Hematopoietic multipotent progenitor cell treated with erythropoietin and hydrocortisone succinate and interleukin-3 and kit ligand, for 15 days (in vitro differentiated cells): Measurements from ENCODE around the gene RTL9.
"Not testable (repeated sequence)": the region's sequence is repeated elsewhere in the genome, so short reads cannot be mapped to it uniquely, and the experiment has no call there.

Source experiments
- DNase-seq: peaks from one replicate; pipeline ENCODE4 v3.0.0-alpha.2; 2015; ENCODE audit warnings: low spot score

The RTL9 gene

GRCh38 chrX:110358548-110358947, at the start of gene RTL9:
Gene RTL9, plus strand, starts transcription at chrX:110358848. Its CDS starts 91,770 bp downstream, at chrX:110450618.
- no peak for DNase-seq

GRCh38 chrX:110310000-110310790, 48.5 kb upstream of the RTL9 start:
- DNase-seq, result no peak

- DNase-seq, result peak; percentile 45
Measured at GRCh38 chrX:110310896-110311295, 47.8 kb upstream of the RTL9 start.

- DNase-seq, result no peak
Measured at GRCh38 chrX:110311437-110312230, 47.0 kb upstream of the RTL9 start.

- peak; percentile 55 for DNase-seq
Measured at GRCh38 chrX:110315551-110315950, 43.1 kb upstream of the RTL9 start.

GRCh38 chrX:110316351-110317060, 42.1 kb upstream of the RTL9 start:
- no peak for DNase-seq

- DNase-seq, result peak; percentile 34
Measured at GRCh38 chrX:110317061-110317819, 41.4 kb upstream of the RTL9 start.

GRCh38 chrX:110317820-110318663, 40.6 kb upstream of the RTL9 start, which contains the start of gene AMMECR1:
Gene AMMECR1, minus strand, starts transcription at chrX:110318085. Its CDS starts 14 bp downstream, at chrX:110318071.
- DNase-seq, result peak; percentile 86

- DNase-seq, result no peak
Measured at GRCh38 chrX:110318664-110318968, 40.0 kb upstream of the RTL9 start.

- no peak for DNase-seq
Measured at GRCh38 chrX:110320381-110320987, 38.2 kb upstream of the RTL9 start.

- no peak for DNase-seq
Measured at GRCh38 chrX:110321081-110321480, 37.6 kb upstream of the RTL9 start.

- no peak for DNase-seq
Measured at GRCh38 chrX:110321670-110322069, 37.0 kb upstream of the RTL9 start.

GRCh38 chrX:110322603-110323002, 36.0 kb upstream of the RTL9 start:
- DNase-seq, result no peak

GRCh38 chrX:110326712-110327111, 31.9 kb upstream of the RTL9 start:
- no peak for DNase-seq

- DNase-seq, result no peak
Measured at GRCh38 chrX:110327336-110327735, 31.3 kb upstream of the RTL9 start.

GRCh38 chrX:110328613-110329012, 30.0 kb upstream of the RTL9 start:
- DNase-seq, result not testable (repeated sequence)

- no peak for DNase-seq
Measured at GRCh38 chrX:110331444-110332030, 27.1 kb upstream of the RTL9 start.

GRCh38 chrX:110333458-110333857, 25.2 kb upstream of the RTL9 start:
- not testable (repeated sequence) for DNase-seq

- peak; percentile 72 for DNase-seq
Measured at GRCh38 chrX:110338935-110339334, 19.7 kb upstream of the RTL9 start.
